ENCODE data around the gene OPTC.
"Not testable (repeated sequence)": the region's sequence is repeated elsewhere in the genome, so short reads cannot be mapped to it uniquely, and the experiment has no call there.

OPTC gene

DNA sequence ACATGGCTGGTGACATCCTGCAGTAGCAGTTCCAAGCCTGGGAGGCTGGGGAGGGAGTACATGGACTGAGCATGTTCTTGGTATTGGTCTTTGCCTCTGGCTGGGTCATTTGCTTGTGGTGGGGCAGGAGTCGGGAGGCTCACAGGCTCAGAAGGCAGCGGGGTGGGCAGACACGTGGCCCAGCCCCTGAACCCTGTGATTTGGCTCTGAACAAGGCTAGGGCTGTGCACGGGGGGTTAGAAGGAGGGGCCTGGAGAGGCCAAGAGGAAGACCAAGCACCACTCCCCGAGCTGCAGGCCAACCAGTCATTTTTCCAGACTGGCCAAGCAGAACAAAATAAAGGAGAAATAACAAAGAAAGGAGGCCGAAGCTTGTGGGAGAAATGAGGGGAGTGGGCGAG is 28.0 kb upstream of the OPTC start:
- no peak for DNase-seq

DNA sequence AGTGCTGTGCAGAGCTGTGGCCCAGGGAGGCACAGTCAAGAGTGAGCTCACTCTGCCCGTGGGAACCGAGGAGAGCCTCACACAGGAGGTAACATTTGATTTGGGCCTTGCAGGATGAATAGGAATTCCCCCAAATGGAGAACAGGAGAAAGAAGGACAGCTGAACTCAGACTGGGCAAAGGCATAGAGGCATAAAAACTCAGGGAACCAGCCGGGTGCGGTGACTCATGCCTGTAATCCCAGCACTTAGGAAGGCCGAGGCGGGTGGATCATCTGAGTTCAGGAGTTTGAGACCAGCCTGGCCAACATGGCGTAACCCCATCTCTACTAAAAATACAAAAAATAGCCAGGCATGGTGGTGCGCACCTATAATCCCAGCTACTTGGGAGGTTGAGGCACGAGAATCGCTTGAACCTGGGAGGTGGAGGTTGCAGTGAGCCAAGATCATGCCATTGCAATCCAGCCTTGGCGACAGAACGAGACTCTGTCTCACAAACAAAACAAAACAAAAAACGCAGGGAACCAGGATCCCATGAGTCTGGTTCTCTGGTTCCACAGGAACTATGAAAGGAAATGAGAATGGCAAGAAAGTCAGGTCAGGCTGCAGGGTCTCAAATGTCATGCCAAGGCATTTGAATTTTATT is 26.9 kb upstream of the OPTC start:
- DNase-seq = not testable (repeated sequence)

DNA sequence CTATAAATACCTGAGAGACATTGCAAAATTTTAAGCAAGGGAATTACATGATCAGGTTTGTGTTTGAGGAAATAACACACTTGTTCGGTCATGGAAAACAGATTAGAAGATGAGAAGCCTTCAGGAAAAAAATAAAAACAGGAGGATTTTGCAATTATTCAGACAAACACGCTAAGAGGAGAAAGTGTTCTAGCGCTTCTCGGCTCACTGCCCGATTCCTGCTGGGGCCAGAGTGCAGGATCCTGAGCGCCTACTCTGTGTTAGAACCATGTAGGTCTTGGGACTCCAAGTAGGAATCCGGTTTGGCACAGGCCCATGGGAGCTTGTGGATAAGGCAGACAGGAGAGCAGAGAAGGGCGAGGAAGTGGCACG is 26.4 kb upstream of the OPTC start:
- no peak for DNase-seq

DNA sequence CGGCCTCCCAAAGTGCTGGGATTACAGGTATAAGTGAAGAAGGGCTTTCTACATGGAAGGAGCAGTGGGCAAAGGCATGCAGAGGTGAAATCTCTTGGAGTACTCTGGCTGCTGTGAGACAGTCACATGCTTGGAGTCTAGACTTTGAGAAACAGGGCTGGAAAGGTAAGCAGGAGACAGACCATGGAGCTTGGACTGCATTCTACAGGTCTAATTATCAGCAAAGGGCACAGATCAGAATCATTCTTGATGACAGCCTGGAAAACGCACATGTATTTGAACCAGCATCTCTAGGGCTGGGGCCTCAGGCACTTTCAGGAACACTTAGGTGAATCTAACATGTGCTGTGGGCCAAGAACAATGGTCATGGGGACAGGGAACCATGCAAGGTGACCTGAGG is 25.6 kb upstream of the OPTC start:
- no peak for DNase-seq

DNA sequence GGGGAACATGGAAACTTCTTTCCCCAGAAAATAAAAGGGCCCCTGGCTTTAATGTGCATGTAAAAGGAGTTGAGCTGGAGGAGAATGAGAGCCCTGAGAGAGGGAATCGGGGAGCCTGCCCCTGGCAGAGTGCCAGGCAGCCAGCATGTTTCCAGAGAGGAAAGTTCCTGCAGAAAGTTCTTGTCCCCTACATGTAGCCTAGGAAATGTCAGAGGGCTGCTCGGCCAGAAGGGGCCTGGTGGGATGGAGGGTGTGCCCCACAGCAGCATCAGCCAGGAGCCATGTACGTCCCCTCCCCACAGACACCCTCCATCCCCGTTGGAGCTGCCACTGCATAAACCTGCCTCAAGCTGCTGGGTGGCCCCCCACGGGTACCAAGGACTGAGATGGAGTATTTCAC is 23.7 kb upstream of the OPTC start:
- DNase-seq = no peak

DNA sequence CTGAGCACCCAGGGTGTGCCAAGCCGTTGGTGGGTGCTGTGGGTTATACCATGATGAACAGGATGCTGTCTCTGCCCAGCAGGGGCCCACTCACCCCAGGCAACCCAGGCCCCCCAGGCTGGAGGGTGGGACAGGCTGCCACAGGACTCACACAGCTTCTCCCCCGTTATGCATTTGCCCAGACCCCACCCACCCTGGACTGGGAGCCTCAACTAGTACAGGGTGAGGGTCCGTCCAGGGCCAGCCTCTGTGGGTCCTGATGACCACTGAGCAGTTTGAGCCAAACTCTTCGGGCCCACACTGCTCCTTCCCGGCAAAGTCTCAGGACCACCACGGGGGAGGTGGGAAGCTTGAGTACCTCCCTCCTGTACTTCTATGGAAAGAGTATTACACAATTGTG is 22.1 kb upstream of the OPTC start:
- no peak for DNase-seq

DNA sequence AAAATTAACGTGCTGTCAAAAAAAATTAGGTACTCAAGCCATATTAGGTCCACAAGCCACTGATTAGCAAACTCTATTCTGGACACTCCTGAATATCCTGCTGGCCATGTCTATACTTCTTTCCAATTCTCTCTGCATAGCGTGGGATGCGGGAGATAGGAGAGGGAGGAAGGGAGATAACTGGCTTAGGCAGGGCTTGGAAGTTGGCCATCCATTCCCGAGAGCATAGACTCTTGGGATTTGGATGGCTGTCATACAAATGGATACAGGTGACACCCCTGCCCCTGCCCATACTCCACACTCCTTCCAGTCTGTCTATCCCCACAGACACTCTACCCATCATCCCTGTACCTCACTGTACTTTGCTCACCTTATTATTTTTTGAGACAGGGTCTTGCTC is 20.7 kb upstream of the OPTC start:
- no peak for DNase-seq

DNA sequence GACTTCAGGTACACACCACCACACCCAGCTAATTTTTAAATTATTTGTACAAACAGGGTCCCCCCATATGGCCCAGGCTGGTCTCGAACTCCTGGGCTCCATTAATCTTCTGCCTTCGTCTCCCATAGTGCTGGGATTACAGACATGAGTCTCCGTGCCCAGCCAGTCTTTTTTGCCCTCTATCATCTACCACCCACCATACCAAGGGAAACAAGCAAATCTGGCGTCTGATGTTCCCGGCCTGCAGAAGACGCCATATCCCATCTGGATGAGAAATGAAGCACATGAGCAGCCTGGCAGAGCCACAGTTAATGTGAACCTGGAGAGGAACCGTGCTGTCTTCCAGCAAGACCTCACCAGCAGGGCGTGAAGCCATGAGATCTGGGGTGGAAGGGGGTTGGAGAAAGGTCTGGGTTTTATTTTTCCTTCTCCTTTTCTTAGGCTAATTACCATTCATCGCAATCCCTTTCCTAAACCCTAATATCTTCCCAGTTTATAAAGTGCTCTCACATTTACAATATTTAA is 20.1 kb upstream of the OPTC start:
- DNase-seq = no peak

DNA sequence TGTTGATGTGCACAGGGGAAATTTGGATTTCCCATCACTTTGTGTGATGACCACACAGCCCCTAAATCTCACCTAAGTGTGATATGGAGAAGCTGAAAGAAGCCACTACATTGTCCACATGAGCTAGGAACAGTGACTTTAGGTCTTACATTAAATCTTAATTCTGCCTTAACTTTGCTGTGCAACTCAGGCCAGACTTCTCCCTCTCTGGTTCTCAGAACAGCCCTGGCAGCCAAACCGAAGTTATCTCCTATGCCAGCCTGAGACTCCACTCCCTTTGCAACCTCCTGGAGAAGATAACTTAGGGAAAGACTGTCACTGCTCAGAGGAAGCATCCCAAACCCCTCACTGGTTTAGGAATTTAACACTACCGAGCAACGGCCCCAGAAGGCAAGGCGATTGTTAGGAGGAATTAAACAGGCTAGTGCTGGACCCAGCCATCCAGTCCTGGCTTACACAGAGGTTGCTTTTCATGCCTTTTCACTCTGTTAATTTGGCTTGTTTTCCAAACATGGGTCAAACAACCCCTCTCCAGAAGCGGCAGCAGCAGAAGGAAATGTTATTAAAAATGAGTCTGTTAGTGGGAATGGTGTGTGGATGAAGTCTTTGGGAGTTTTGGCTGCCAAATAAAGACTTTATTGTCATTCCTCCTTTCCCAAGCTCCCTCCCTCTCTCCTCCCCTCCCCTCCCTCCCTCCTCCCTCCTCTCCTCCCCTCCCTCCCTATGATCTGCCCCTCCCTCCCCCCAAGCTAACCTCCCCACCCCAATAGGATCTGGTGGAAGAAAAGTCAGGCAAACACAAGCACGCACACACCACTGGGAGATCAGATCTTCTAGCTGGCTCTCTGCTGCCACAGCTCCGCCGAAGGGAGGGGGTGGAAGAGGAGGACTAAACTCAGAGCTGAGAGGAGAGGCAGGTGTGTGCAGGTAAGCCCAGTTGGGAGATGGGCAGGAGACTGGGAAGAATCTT is 18.7 kb upstream of the OPTC start, which contains the start of gene PRELP:
Gene PRELP, plus strand, starts transcription at position 795 of the 970 bp plus-strand sequence. CDS start 7,379 bp downstream, outside the sequence.
- DNase-seq = no peak

DNA sequence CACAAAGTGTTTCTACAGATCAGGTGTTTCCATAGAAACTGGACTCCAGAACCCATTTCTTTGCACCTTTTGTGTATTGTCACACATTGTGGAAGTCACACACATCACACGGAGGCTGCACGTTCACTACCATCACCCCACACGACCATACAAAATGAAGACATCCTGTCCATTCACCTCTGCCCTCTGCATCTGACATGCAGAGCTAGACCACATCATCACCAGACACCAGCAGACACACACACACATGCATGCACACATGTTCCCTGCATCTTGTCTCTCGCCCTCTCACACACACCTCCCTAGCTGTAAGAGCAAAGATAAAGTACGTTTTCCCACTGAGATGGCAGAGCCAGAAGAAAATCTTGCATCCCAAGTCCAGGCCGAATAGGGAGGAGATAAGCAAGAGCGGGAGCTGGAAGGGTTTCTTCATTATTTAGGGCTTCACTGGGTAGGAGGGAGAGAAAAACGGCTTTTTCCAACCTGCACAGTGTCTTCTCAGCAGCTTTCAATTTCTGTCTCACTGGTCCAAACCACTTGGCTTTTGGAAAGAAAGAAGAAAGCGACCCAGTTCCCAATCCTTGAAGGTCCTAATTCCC is 17.6 kb upstream of the OPTC start:
- DNase-seq = no peak

DNA sequence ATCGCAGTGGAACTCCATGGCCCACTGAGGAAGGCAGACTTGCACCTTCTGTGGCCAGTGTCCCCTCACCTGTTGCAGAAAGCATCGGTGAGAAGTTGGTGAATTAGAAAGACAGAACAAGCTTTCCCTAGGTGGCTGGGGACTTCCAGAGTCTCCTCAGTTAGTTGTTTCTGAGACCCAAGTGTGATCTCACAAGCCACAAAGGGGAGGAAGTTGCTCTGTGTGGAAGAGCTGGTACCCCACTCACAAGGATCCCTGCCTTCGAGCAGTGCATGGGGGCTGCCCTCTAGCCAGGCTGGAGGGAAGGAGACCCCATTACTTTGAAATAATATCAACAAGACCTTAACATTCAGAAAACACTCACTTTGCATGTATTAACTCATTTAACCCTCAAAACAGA is 16.2 kb upstream of the OPTC start:
- DNase-seq = no peak

DNA sequence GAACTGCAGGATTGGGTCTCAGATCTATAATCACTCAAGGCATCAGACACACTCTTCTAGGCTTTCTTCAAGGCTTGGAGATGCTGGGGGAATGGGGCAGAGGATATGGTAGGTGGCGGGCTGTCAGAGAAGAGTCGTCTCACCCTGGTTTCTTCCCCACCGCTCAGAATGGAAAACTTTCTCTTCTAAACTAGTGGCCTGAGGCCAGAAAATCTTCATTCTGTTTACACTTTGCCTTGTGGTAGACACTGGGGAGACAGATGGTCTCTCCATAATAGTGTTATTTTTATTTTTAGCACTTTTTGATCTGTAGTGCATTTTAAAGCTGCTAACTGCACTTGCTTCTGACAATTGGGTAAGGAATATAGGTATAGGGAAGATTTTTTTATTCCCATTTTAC is 15.7 kb upstream of the OPTC start:
- no peak for DNase-seq

DNA sequence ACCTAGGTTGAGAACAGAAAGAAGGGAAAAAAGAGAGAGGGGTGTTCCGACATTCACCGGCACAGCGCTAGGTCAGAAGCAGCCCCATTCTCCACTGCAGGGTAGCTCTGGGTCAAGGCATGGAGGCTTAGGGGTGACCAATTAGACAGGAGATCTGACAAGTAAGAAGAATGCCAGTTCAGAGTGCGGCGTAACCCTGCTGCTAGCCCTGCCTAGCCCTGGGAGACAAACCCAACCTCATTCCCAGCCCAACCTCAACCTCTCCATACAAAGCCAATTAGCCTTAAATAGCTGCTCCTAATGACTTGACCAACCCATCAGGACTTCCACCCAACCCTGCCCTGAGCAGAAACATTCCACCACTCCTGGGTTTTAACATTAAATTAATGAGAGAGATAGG is 15.0 kb upstream of the OPTC start:
- DNase-seq = no peak

DNA sequence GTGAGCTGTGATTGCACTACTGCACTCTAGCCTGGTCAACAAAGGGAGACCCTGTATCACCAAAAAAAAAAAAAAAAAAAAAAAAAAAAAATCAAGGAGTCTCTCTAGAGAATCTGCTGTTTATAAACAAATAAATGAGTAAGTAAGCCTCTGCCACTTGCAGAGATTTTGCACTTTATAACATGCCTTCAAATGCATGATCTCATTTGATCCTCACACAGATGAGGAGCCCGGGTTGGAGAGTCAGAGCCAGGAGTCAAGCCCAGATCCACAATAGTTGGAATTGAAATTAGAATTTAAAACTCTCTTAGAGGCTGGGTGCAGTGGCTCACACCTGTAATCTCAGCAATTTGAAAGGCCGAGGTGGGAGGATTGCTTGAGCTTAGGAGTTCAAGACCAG is 14.3 kb upstream of the OPTC start:
- no peak for DNase-seq

DNA sequence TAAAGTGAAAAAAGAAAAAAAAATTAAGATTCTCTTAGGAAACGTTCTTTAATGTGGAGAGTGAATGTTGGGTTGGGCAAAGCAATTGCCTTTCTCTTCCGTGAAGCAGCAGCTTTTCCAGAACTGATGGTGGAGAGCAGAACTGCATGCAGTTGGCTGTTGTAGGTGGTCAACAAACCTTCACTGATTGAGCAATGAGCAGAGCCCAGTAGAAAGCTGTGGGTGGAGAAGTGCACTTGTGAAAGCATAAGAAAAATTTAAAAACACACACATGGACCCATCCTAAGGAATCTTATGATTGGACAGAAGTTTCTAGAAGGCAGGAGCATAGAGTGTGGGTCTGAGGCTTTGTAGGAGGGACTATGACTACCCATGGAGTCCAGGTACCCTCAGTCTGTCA is 13.9 kb upstream of the OPTC start:
- no peak for DNase-seq

DNA sequence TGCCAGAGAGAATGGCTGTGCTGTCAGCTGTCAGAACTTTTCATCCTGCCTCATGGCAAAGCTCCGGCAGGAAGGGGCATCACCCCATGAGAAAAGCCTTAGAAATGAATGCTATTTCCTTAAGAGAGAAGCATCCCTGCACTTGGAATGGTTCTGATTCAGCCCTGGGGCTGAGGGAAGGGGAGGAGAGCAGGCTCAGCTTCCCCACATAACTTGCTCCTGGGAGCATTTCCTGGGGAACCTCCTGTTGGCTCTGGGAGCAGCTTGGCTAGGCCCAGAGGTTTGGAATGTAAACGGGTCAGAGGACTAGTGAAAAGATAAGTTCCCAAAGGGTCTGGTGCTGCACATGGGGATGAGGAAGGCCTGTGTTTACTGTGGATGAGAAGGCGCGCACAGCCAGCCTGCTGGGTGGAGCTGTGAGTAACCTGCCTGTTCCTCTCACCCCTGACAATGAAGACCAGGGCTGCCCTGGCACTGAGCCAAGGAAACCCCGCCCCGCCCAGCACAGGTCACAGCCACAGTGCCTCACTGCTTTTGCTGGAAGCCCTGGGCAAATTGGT is 13.3 kb upstream of the OPTC start:
- DNase-seq = peak; percentile 9 to 39

DNA sequence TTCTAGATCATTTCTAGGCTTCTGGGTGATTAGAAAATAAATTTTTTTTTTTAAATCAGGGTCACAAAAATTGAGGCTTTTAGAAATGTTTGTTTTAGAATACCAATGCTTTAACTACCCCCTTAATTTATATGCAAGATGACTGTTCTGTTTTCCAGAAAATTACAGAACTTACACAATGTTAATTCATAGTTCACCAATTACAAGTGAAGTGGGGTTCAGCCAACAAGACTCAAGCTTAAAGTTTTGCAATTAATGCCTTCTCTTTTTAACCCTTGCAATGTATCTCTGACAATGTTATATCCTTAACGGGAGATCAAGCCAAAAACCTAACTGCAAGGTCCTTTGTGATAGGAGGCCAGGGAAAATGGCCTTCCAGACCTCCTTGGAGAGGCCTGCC is 12.8 kb upstream of the OPTC start:
- DNase-seq = no peak

DNA sequence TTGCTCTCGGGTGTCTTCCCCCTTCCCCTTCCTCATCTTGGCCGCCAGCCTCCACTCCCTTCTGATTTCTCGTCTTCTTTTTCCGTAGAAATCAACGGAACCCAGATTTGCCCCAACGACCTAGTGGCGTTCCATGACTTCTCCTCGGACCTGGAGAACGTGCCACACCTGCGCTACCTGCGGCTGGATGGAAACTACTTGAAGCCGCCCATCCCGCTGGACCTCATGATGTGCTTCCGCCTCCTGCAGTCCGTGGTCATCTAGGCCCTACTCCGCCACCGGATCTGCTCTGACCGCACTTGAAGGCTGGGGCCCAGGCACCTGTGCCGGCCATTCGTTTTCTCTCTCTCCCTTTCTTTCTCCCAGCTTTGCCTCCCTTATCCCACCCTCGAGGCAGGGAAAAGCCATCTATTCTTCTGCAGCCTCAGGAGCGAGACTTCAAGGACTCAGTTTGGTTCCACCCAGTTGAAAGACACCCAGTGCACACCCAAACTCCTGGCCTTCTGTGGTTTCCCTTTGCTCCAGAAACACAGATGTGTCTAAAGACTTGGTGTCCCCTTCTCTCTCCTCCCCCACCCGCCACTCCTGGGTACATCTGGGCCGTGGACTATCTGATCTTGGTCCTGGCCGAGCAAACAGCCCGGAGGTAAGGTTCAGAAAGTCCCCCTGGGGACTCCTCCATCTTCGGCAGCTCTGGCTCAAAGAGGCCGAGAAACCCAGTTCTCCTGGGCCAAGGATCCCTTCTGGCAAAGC is 7.2 kb upstream of the OPTC start:
- no peak for DNase-seq

DNA sequence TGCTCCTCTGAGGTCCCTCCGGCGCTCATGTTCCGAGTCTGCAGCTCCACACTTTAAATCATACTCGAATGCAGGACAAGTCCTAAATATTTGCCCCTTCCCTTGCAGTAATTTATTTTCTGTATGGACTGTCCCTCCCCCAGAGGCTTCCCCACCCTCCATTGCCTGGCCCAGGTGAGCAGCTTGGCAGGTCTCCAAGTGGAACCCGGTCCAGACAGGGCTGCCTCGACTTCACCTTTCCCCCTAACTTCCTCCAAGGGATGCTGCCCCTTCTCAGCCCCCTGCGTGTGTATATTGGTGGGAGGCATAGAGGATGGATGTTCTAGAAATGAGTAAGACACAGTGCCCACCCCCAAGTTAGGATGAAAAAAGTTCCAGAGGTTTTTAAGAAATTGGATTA is 5.4 kb upstream of the OPTC start:
- DNase-seq = no peak

DNA sequence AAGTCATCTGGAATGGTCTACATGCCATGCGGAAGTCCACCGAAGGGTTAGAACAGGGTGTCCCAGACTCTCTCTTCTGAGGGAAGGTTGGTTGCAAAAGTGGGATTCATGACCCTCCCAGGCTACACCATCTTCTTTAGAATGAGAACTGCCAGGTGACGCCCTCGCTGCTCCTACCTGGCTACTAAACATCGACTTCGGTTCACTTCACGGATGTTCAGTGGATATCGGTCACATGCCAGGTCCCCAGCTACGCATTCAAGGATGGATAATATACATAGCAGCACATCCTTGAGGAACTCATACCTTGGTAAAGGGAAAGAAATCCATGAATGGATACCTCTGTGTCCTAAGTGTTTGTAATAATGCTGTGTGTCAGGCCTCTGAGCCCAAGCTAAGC is 3.3 kb upstream of the OPTC start:
- DNase-seq = no peak

DNA sequence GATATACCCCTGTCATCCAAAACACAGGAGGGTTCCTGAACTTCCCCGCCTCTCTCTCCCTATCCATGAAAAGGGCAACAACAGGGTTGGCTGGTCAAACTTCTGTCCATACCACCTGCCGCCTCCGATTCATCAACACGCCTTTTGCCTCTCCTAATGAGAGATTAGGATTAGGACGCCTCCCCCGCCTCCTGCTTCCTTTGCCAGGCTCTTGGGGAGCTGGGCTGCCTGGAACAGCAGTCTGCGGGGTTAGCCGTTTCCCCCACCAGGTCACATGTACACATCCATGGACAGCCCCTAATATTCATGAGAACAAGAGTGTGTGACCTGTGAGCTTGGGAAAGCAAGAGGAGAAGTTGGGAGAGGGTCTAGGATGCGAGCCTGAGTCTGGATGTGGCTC is 2.3 kb upstream of the OPTC start:
- no peak for DNase-seq

DNA sequence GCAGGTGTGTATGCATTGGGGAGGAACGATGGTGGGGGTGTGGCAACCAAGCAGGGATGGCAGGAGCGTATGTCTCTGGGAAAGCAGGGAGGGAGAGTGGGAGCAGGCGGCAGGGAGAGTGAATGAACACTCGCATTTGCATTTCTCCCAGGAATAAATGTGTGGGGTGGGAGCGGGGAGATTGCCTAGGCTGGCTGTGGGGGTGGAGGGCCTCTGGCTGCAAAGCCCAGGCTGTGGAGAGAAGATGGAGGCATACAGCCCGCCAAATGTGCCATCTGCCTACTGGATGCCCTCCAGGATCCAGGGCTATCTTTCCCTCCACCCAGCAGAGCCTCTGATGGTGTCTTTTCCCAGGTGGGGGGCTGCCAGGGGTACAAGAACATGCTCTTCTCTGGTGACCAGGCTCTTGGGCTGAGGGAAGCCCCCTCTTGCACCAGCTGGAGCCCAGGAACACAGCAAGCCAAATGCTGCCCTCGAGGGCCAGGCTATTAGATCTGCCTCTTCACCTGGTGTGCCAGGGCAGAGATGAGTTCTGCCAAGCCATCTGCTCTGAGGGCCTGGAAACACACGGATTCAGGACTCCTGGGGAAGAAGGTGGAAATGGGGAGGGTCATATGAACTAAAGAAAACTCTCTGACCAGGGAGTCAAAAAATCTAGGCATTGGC is 1.7 kb upstream of the OPTC start:
- no peak for DNase-seq

Measured in activated CD4-positive, alpha-beta T cell treated with anti-CD3 and anti-CD28 coated beads, Interleukin-2, amount 50 U/mL, for 48 hours (primary cell).